ENCODE measurements around the gene METRNL.

METRNL gene

GRCh38 chr17:83121921-83122820 lies 42.8 kb downstream of the METRNL start:
- no peak overlapping the region for H3K27ac ChIP-seq (ENCODE audit: poor library complexity, severe bottlenecking)
- no peak for ATAC-seq (ENCODE audit: low read depth)
- H3K36me3 ChIP-seq (ENCODE audit: low read depth): no peaks in the 10 kb centered on the region
- no peak overlapping the region for H3K4me3 ChIP-seq (ENCODE audit: severe bottlenecking)
- peaks cover 3% of the 10 kb centered on the region for H3K4me1 ChIP-seq (ENCODE audit: insufficient read depth, poor library complexity, severe bottlenecking)
- no peak for DNase-seq (ENCODE audit: low spot score)
- no peak for TF ChIP-seq CTCF (IDR thresholded peaks at IDR 0.05; ENCODE audit: poor library complexity, severe bottlenecking)
- no peaks in the 10 kb centered on the region for H3K27me3 ChIP-seq (ENCODE audit: insufficient read depth, poor library complexity, severe bottlenecking)
- H3K9me3 ChIP-seq (ENCODE audit: severe bottlenecking): no peaks in the 10 kb centered on the region

- ATAC-seq (ENCODE audit: low read depth) (no peak), DNase-seq (ENCODE audit: low spot score) (no peak)
- Histone ChIP-seq H3K27me3 (ENCODE audit: insufficient read depth, poor library complexity, severe bottlenecking) (no peaks in the 10 kb centered on the region), H3K9me3 (ENCODE audit: severe bottlenecking) (no peaks in the 10 kb centered on the region), H3K27ac (ENCODE audit: poor library complexity, severe bottlenecking) (no peak overlapping the region), H3K36me3 (ENCODE audit: low read depth) (no peaks in the 10 kb centered on the region), H3K4me1 (ENCODE audit: insufficient read depth, poor library complexity, severe bottlenecking) (peaks cover 3% of the 10 kb centered on the region), H3K4me3 (ENCODE audit: severe bottlenecking) (no peak overlapping the region)
- TF ChIP-seq CTCF (IDR thresholded peaks at IDR 0.05; ENCODE audit: poor library complexity, severe bottlenecking): no peak
Measured at GRCh38 chr17:83122834-83123233, 43.4 kb downstream of the METRNL start.

DNA sequence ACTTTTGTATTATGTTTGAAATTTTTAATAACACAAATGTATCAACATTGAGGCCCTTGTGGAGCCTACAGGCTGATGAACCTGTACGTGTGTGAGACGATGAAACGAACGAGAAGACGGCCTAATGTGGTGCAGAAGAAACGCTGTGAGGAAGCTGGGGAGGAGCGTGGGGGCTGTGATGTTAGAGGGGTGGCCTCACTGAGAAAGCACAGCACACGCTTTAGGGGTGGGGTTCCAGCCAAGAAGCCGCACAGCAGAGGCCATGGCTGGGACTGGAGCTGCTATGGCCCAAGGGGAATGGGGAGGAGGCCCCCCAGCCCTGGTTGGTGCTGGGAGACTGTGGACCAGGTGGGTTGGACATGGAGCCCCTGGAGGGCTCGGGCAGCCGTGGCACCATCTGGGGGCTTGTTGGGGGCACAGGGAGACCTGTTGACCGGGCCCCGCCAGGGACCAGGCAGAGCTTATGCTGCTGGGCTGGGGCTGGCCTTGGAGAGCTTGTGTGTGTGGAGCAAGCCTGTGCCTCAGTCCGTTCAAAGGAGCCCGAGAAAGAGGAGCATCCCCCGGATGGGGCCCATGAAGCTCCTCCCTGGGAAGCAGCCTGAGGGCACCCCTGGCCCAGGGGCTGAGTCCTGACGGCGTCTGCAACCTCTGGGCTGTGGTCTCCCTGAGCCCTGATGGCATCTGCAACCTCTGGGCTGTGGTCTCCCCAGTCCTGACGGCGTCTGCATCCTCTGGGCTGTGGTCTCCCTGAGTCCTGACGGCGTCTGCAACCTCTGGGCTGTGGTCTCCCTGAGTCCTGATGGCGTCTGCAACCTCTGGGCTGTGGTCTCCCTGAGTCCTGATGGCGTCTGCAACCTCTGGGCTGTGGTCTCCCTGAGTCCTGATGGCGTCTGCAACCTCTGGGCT lies 44.7 kb downstream of the METRNL start:
- Histone ChIP-seq H3K4me3 (ENCODE audit: severe bottlenecking) (no peak overlapping the region), H3K27ac (ENCODE audit: poor library complexity, severe bottlenecking) (no peak overlapping the region), H3K36me3 (ENCODE audit: low read depth) (no peaks in the 10 kb centered on the region), H3K9me3 (ENCODE audit: severe bottlenecking) (no peaks in the 10 kb centered on the region), H3K4me1 (ENCODE audit: insufficient read depth, poor library complexity, severe bottlenecking) (peaks cover 3% of the 10 kb centered on the region), H3K27me3 (ENCODE audit: insufficient read depth, poor library complexity, severe bottlenecking) (no peaks in the 10 kb centered on the region)
- TF ChIP-seq CTCF (IDR thresholded peaks at IDR 0.05; ENCODE audit: poor library complexity, severe bottlenecking): no peak
- ATAC-seq (ENCODE audit: low read depth) (no peak), DNase-seq (ENCODE audit: low spot score) (no peak)

GRCh38 chr17:83124871-83125514 lies 45.6 kb downstream of the METRNL start:
- Histone ChIP-seq H3K36me3 (ENCODE audit: low read depth) (no peaks in the 10 kb centered on the region), H3K4me3 (ENCODE audit: severe bottlenecking) (no peak overlapping the region), H3K27me3 (ENCODE audit: insufficient read depth, poor library complexity, severe bottlenecking) (no peaks in the 10 kb centered on the region), H3K9me3 (ENCODE audit: severe bottlenecking) (no peaks in the 10 kb centered on the region), H3K27ac (ENCODE audit: poor library complexity, severe bottlenecking) (no peak overlapping the region), H3K4me1 (ENCODE audit: insufficient read depth, poor library complexity, severe bottlenecking) (peaks cover 3% of the 10 kb centered on the region)
- no peak for TF ChIP-seq CTCF (IDR thresholded peaks at IDR 0.05; ENCODE audit: poor library complexity, severe bottlenecking)
- ATAC-seq (ENCODE audit: low read depth) (no peak), DNase-seq (ENCODE audit: low spot score) (no peak)

Measured in RWPE2 (cell line).